CD14-positive monocyte (primary cell): ENCODE data around the gene SPRED3. TPM values are rescaled to one million over a fixed set of nuclear protein-coding genes. Genes with fewer than 3 reads are reported as not detected.

ENCODE experiments used
- DNase-seq, 3 donors: peaks; one replicate each; pipeline ENCODE4 v3.0.0-alpha.2; 2011 to 2022
- H2AFZ ChIP-seq: 2 replicates; pipeline ENCODE4 v1.6.0; 2012; ENCODE audit warnings: mild to moderate bottlenecking, low read depth, low read length, inconsistent platforms; ENCODE audit not compliant: insufficient read depth, poor library complexity, severe bottlenecking
- H3K27ac ChIP-seq, 2 donors: 1 replicate in 1 of 2; 2 replicates in 1 of 2; pipeline ENCODE4 v1.5.1; 2012 to 2013; ENCODE audit warnings: low read length in 2 of 2, control low read depth in 1 of 2, inconsistent platforms in 1 of 2, low read depth in 1 of 2, mild to moderate bottlenecking in 1 of 2
- H3K27me3 ChIP-seq, 2 donors: one replicate each; pipeline versions ENCODE4 v1.6.0 to v1.6.1; 2011 to 2013; ENCODE audit warnings: low read length in 2 of 2; ENCODE audit not compliant: control insufficient read depth in 2 of 2, insufficient read depth in 2 of 2
- H3K36me3 ChIP-seq, 2 donors: replicated peaks in 1 of 2; 1 replicate in 1 of 2; 2 replicates in 1 of 2; pipeline versions ENCODE4 v1.5.1 to v1.6.1; 2012 to 2013; ENCODE audit warnings: low read length in 2 of 2, control low read depth in 1 of 2, inconsistent platforms in 1 of 2, mild to moderate bottlenecking in 1 of 2; ENCODE audit not compliant: insufficient read depth in 2 of 2, control insufficient read depth in 1 of 2
- H3K4me1 ChIP-seq, 2 donors: 1 replicate in 1 of 2; 2 replicates in 1 of 2; pipeline versions ENCODE4 v1.5.1 to v1.6.1; 2012 to 2013; ENCODE audit warnings: low read length in 2 of 2, control low read depth in 1 of 2, inconsistent platforms in 1 of 2, mild to moderate bottlenecking in 1 of 2, moderate library complexity in 1 of 2; ENCODE audit not compliant: insufficient read depth in 2 of 2, control insufficient read depth in 1 of 2
- H3K4me2 ChIP-seq: replicated peaks from 2 replicates; pipeline ENCODE3; 2012; ENCODE audit warnings: low read length, moderate library complexity, mild to moderate bottlenecking; ENCODE audit not compliant: poor library complexity, severe bottlenecking; ENCODE audit errors: extremely low read depth
- H3K4me3 ChIP-seq, 3 experiments: fragments of 200-600 bp in 1 of 3; sonication (generic) in 1 of 3; replicated peaks in 1 of 3; 1 replicate in 2 of 3; 2 replicates in 1 of 3; pipeline ENCODE4 v1.5.1; 2011 to 2013; ENCODE audit warnings: low read length in 3 of 3, mild to moderate bottlenecking in 3 of 3, control low read depth in 2 of 3, low read depth in 2 of 3, inconsistent platforms in 1 of 3, moderate library complexity in 1 of 3
- H3K79me2 ChIP-seq: 2 replicates; pipeline ENCODE4 v1.6.0; 2012; ENCODE audit warnings: mild to moderate bottlenecking, control low read depth, inconsistent platforms, low read length, moderate library complexity; ENCODE audit not compliant: insufficient read depth
- H3K9ac ChIP-seq: 2 replicates; pipeline ENCODE4 v1.6.0; 2017; ENCODE audit warnings: low read length, mild to moderate bottlenecking; ENCODE audit not compliant: insufficient read depth, poor library complexity, severe bottlenecking
- H3K9me3 ChIP-seq, 2 donors: replicated peaks in 1 of 2; 1 replicate in 1 of 2; 2 replicates in 1 of 2; pipeline versions ENCODE4 v1.5.1 to v1.6.1; 2012 to 2013; ENCODE audit warnings: low read length in 2 of 2, control low read depth in 1 of 2; ENCODE audit not compliant: control insufficient read depth in 1 of 2, insufficient read depth in 1 of 2
- H4K20me1 ChIP-seq: 2 replicates; pipeline ENCODE4 v1.6.0; 2012; ENCODE audit warnings: mild to moderate bottlenecking, low read length, control low read depth, moderate library complexity; ENCODE audit not compliant: insufficient read depth
- H3K27ac Mint-ChIP-seq, 7 donors: one replicate each; pipeline ENCODE4 v1.8.0; 2020; ENCODE audit warnings: mild to moderate bottlenecking in 7 of 7, mixed read lengths in 7 of 7, moderate library complexity in 6 of 7, inconsistent platforms in 2 of 7
- H3K27me3 Mint-ChIP-seq, 3 donors: one replicate each; pipeline ENCODE4 v1.8.0; 2021 to 2022; ENCODE audit warnings: low read depth in 3 of 3, mild to moderate bottlenecking in 3 of 3, mixed read lengths in 3 of 3, moderate library complexity in 3 of 3, inconsistent platforms in 1 of 3
- H3K36me3 Mint-ChIP-seq, 2 donors: one replicate each; pipeline ENCODE4 v1.8.0; 2020; ENCODE audit warnings: mixed read lengths in 2 of 2, inconsistent platforms in 1 of 2, mild to moderate bottlenecking in 1 of 2
- H3K4me1 Mint-ChIP-seq: one replicate; pipeline ENCODE4 v1.8.0; 2020; ENCODE audit warnings: mild to moderate bottlenecking, mixed read lengths
- H3K4me3 Mint-ChIP-seq, 2 donors: one replicate each; pipeline ENCODE4 v1.8.0; 2020; ENCODE audit warnings: mild to moderate bottlenecking in 2 of 2, mixed read lengths in 2 of 2, moderate library complexity in 1 of 2
- H3K9me3 Mint-ChIP-seq, 7 donors: one replicate each; pipeline ENCODE4 v1.8.0; 2020 to 2022; ENCODE audit warnings: mixed read lengths in 7 of 7, mild to moderate bottlenecking in 6 of 7, moderate library complexity in 6 of 7, inconsistent platforms in 2 of 7
- WGBS: methylation state at CpG from one replicate; pipeline ENCODE4 v1.1.5; 2013; ENCODE audit warnings: missing lambda C conversion rate; ENCODE audit not compliant: insufficient coverage; 5-methylcytosine and 5-hydroxymethylcytosine counted together
- intact Hi-C, 2 donors: fragments of 100-400 bp; cut with micrococcal nuclease; formaldehyde crosslinking; loops; one replicate each; pipeline versions ENCODE4 v1.15.0 to v1.15.1; 2023
- polyA plus RNA-seq, 3 donors: library from polyadenylated mRNA; depleted of rRNA in 1 of 3; unstranded in 2 of 3; stranded (reverse) in 1 of 3; fragments of 300-500 nt in 2 of 3; fragments of >200 nt in 1 of 3; fragmentation: Illumina TruSeq in 2 of 3; gene quantifications; 1 replicate in 2 of 3; 2 replicates in 1 of 3; pipeline ENCODE4 v1.2.3, GENCODE V29; 2012 to 2021
- TF ChIP-seq, protein P1 (sequence below): fragments of 200-600 bp; IDR thresholded peaks from one replicate; pipeline ENCODE4 v1.8.0; 2022; ENCODE audit warnings: antibody characterized with exemption, mild to moderate bottlenecking

SPRED3 gene
- polyA plus RNA-seq, 3 donors, result 0.33 TPM; not detected in 2

DNA sequence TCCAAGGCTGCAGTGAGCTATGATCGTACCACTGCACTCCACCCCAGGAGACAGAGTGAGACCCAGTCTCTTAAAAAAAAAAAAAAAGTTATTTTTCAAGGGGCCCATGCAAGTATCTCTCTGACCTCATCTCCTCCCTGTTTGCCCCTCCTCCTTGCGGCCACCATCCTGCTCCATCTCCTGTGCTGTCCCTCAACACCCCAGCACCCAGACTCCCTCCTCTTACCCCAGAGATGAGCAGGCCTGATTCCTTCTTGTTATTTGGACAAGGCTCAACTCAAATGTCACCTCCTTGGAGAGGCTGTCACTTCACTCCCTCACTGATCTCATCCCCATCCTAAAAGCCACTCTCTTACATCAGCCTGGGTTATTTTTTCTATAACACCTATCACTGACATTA is 49.4 kb downstream of the SPRED3 start:
- no peaks in the 10 kb centered on the region for H4K20me1 ChIP-seq
- Mint-ChIP-seq H3K36me3 (no peaks in the 10 kb centered on the region), H3K4me1 (peaks cover 23% of the 10 kb centered on the region), H3K27me3 (peaks cover 4 to 13% (median 10%) of the 10 kb centered on the region in 3 donors), H3K9me3 (peaks cover 0 to 1% (median 0%) of the 10 kb centered on the region in 7 donors), H3K27ac (peak overlapping the region in 2 of 7 donors; percentile 2 to 6), H3K4me3 (no peak overlapping the region)
- H3K27ac ChIP-seq, result no peak overlapping the region
- no peak overlapping the region for H3K4me3 ChIP-seq
- peaks cover 14 to 15% of the 10 kb centered on the region in 2 donors for H3K4me1 ChIP-seq
- H2AFZ ChIP-seq, result no peak overlapping the region
- 88% methylated on average over 1 of the region's 2 CpGs for WGBS
- H3K9ac ChIP-seq, result no peak overlapping the region
- H3K27me3 ChIP-seq, result peaks cover 0 to 13% of the 10 kb centered on the region in 2 donors
- no peaks in the 10 kb centered on the region for H3K36me3 ChIP-seq
- no peaks in the 10 kb centered on the region for H3K9me3 ChIP-seq
- no peaks in the 10 kb centered on the region for H3K79me2 ChIP-seq
- no peak for DNase-seq
- TF ChIP-seq, protein P1, sequence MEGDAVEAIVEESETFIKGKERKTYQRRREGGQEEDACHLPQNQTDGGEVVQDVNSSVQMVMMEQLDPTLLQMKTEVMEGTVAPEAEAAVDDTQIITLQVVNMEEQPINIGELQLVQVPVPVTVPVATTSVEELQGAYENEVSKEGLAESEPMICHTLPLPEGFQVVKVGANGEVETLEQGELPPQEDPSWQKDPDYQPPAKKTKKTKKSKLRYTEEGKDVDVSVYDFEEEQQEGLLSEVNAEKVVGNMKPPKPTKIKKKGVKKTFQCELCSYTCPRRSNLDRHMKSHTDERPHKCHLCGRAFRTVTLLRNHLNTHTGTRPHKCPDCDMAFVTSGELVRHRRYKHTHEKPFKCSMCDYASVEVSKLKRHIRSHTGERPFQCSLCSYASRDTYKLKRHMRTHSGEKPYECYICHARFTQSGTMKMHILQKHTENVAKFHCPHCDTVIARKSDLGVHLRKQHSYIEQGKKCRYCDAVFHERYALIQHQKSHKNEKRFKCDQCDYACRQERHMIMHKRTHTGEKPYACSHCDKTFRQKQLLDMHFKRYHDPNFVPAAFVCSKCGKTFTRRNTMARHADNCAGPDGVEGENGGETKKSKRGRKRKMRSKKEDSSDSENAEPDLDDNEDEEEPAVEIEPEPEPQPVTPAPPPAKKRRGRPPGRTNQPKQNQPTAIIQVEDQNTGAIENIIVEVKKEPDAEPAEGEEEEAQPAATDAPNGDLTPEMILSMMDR, result no peak
- intact Hi-C loops, result no loop called here
- no peak overlapping the region for H3K4me2 ChIP-seq

DNA sequence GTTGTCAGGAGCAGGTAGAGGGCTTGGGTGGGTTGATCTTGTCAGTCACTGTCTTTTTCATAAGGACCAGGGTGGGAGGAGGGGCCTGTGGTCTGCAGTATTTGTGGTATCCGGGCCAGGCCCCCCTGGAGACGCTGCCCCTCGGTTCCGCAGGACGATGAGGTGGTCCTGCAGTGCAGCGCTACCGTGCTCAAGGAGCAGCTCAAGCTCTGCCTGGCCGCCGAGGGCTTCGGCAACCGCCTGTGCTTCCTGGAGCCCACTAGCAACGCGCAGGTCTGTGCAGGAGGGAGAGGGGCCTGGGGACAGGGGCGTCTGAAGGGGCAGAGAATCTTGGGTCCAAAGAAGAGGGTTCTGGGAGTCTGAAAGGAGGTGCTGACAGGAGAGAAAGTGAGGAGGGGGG is 52.1 kb downstream of the SPRED3 start:
- peaks cover 3% of the 10 kb centered on the region for H3K4me1 Mint-ChIP-seq
- WGBS, result 89% methylated on average over 13 of the region's 14 CpGs
- no peaks in the 10 kb centered on the region for H3K27me3 ChIP-seq
- no peaks in the 10 kb centered on the region for H3K36me3 Mint-ChIP-seq
- H3K79me2 ChIP-seq, result no peaks in the 10 kb centered on the region
- TF ChIP-seq, protein P1, result no peak
- H3K4me3 Mint-ChIP-seq, result no peak overlapping the region
- H3K4me2 ChIP-seq, result no peak overlapping the region
- peaks cover 0 to 3% (median 0%) of the 10 kb centered on the region in 7 donors for H3K9me3 Mint-ChIP-seq
- intact Hi-C loops, result no loop called here
- H3K27me3 Mint-ChIP-seq, result peaks cover 2 to 10% (median 5%) of the 10 kb centered on the region in 3 donors
- H2AFZ ChIP-seq, result no peak overlapping the region
- no peak overlapping the region for H3K9ac ChIP-seq
- H3K4me1 ChIP-seq, result no peaks in the 10 kb centered on the region
- no peaks in the 10 kb centered on the region for H3K9me3 ChIP-seq
- H4K20me1 ChIP-seq, result no peaks in the 10 kb centered on the region
- no peak for DNase-seq
- no peak overlapping the region for H3K27ac ChIP-seq
- H3K36me3 ChIP-seq, result no peaks in the 10 kb centered on the region
- H3K4me3 ChIP-seq, result no peak overlapping the region
- no peak overlapping the region for H3K27ac Mint-ChIP-seq
